K562 (cell line): Measurements from ENCODE around the gene ACTN1. TPM values are rescaled to one million over a fixed set of nuclear protein-coding genes. Genes with fewer than 3 reads are reported as not detected.

Experiments
- ARNT ChIP-seq, 2 experiments: fragments of 450-650 bp; IDR thresholded peaks; 2 replicates each; pipeline ENCODE4 v1.6.1; 2016; ENCODE audit warnings: mild to moderate bottlenecking in 1 of 2
- C11orf30 ChIP-seq: fragments of 450-650 bp; IDR thresholded peaks from 2 replicates; pipeline ENCODE4 v1.6.1; 2016; ENCODE audit warnings: low read depth, mild to moderate bottlenecking
- ETV1 ChIP-seq: fragments of 450-650 bp; conservative IDR thresholded peaks from 2 replicates; pipeline ENCODE4 v1.6.1; 2016; ENCODE audit warnings: missing genetic modification characterization, control low read depth, low read depth, missing compliant biosample characterization
- FOXM1 ChIP-seq, 2 experiments: fragments of 450-650 bp in 1 of 2; sonication (generic) in 1 of 2; formaldehyde crosslinking in 1 of 2; IDR thresholded peaks; 2 replicates each; pipeline versions ENCODE4 v1.6.1 to v1.9.0; 2017 to 2022; ENCODE audit warnings: low read depth in 2 of 2, mild to moderate bottlenecking in 2 of 2, missing genetic modification reagents in 1 of 2, moderate library complexity in 1 of 2
- HINFP ChIP-seq: fragments of 450-650 bp; conservative IDR thresholded peaks from 2 replicates; pipeline ENCODE4 v1.6.1; 2016; ENCODE audit warnings: missing genetic modification characterization, low read depth, mild to moderate bottlenecking, control low read depth, missing compliant biosample characterization
- HMGN3 ChIP-seq: IDR thresholded peaks from 2 replicates; pipeline ENCODE4 v1.6.1; 2011; ENCODE audit warnings: borderline replicate concordance, low read depth, mild to moderate bottlenecking, mixed read lengths, low read length; ENCODE audit not compliant: insufficient read length; ENCODE audit errors: extremely low read depth
- L3MBTL2 ChIP-seq: fragments of 450-650 bp; IDR thresholded peaks from 2 replicates; pipeline ENCODE4 v1.6.1; 2016; ENCODE audit warnings: mild to moderate bottlenecking, moderate library complexity
- NCOA2 ChIP-seq, 2 experiments: fragments of 450-650 bp; IDR thresholded peaks; 2 replicates each; pipeline ENCODE4 v1.6.1; 2018; ENCODE audit warnings: mild to moderate bottlenecking in 2 of 2, moderate library complexity in 1 of 2; ENCODE audit not compliant: partially characterized antibody in 2 of 2
- NCOA4 ChIP-seq: fragments of 450-650 bp; IDR thresholded peaks from 2 replicates; pipeline ENCODE4 v1.6.1; 2018; ENCODE audit warnings: mild to moderate bottlenecking; ENCODE audit not compliant: partially characterized antibody
- RAD21 ChIP-seq, 2 experiments: fragments of 250-450 bp in 1 of 2; fragments of 450-650 bp in 1 of 2; sonication (Bioruptor Pico) in 1 of 2; formaldehyde crosslinking in 1 of 2; IDR thresholded peaks in 1 of 2; conservative IDR thresholded peaks in 1 of 2; 2 replicates each; pipeline versions ENCODE4 v1.4.0 to v1.8.0; 2020 to 2022; ENCODE audit warnings: mild to moderate bottlenecking in 2 of 2, moderate library complexity in 1 of 2
- SMARCC2 ChIP-seq: fragments of 450-650 bp; IDR thresholded peaks from 2 replicates; pipeline ENCODE4 v1.6.1; 2017; ENCODE audit warnings: antibody characterized with exemption, moderate library complexity, mild to moderate bottlenecking, low read depth
- VEZF1 ChIP-seq: fragments of 200-800 bp; sonication (Bioruptor generic); IDR thresholded peaks from 2 replicates; pipeline ENCODE4 v1.6.1; 2017; ENCODE audit warnings: missing genetic modification characterization, missing compliant biosample characterization
- ZBTB17 ChIP-seq: fragments of 450-650 bp; formaldehyde crosslinking; IDR thresholded peaks from 2 replicates; pipeline ENCODE4 v1.4.0; 2020; ENCODE audit warnings: mild to moderate bottlenecking
- ZBTB9 ChIP-seq: fragments of 450-650 bp; formaldehyde crosslinking; IDR thresholded peaks from 2 replicates; pipeline ENCODE4 v1.4.0; 2020; ENCODE audit warnings: mild to moderate bottlenecking, moderate library complexity
- ZNF24 ChIP-seq: fragments of 450-650 bp; IDR thresholded peaks from 2 replicates; pipeline ENCODE4 v1.6.1; 2016
- ZNF609 ChIP-seq: sonication (generic); formaldehyde crosslinking; IDR thresholded peaks from 2 replicates; pipeline ENCODE4 v1.8.1; 2023; ENCODE audit warnings: missing genetic modification reagents, mild to moderate bottlenecking, borderline replicate concordance
- ZNF77 ChIP-seq: fragments of 250-450 bp; sonication (Bioruptor Pico); IDR thresholded peaks from 2 replicates; pipeline ENCODE4 v1.5.0; 2020
- ZNF780A ChIP-seq: fragments of 250-450 bp; sonication (Bioruptor Pico); IDR thresholded peaks from 2 replicates; pipeline ENCODE4 v1.5.0; 2021; ENCODE audit warnings: mild to moderate bottlenecking
- polyA plus RNA-seq, 8 experiments: library from polyadenylated mRNA; depleted of rRNA in 4 of 8; stranded (reverse) in 5 of 8; unstranded in 3 of 8; fragments of >200 nt; fragmentation: Nextera tagmentation in 2 of 8; fragmentation: Illumina TruSeq in 1 of 8; extraction: Ambion mirVana in 2 of 8; extraction: Trizol in 1 of 8; gene quantifications; 2 replicates each; pipeline versions ENCODE4 v1.2.1 to v1.2.3, GENCODE V29; 2011 to 2014; ENCODE audit warnings: inconsistent platforms in 1 of 8, missing spikeins in 1 of 8
- total RNA-seq, 7 experiments: library from RNA; depleted of rRNA in 6 of 7; stranded (reverse); fragments of >200 nt in 6 of 7; fragmentation: Illumina TruSeq in 2 of 7; extraction: Trizol in 2 of 7; gene quantifications; 2 replicates each; pipeline versions ENCODE4 v1.2.1 to v1.2.3, GENCODE V29; 2011 to 2021; ENCODE audit warnings: low replicate concordance in 1 of 7

Gene ACTN1
- total and polyA plus RNA-seq, 9 of the 15 experiments (the other 6 are each of a cell fraction or from before 2014, with no cell fraction given): 2.2 to 67.7 (median 34.5) TPM

- no peak for TF ChIP-seq RAD21 (CRISPR knock-in tag; conservative IDR thresholded peaks at IDR 0.05 in 1 of 2, IDR thresholded peaks at IDR 0.05 in 1 of 2)
- no peak for TF ChIP-seq ZNF780A (CRISPR knock-in tag)
- no peak for TF ChIP-seq NCOA2 (IDR thresholded peaks at IDR 0.05; ENCODE audit: partially characterized antibody in 2 of 2)
- no peak for TF ChIP-seq NCOA4
- TF ChIP-seq ZNF24: no peak
- no peak for TF ChIP-seq L3MBTL2
- TF ChIP-seq HMGN3: peak; percentile 12
- TF ChIP-seq ZBTB17 (CRISPR knock-in tag): no peak
- peak; percentile 61 for TF ChIP-seq VEZF1 (CRISPR knock-in tag)
- TF ChIP-seq ZBTB9 (CRISPR knock-in tag): 0 out of 2 replicates have a peak, but pooled peaks have one; percentile 25
- no peak for TF ChIP-seq ZNF609 (CRISPR knock-in tag)
- TF ChIP-seq C11orf30: no peak
- TF ChIP-seq SMARCC2: no peak
- no peak for TF ChIP-seq ARNT (IDR thresholded peaks at IDR 0.05)
- TF ChIP-seq FOXM1 (IDR thresholded peaks at IDR 0.05; ENCODE audit: low read depth): no peak
- no peak for TF ChIP-seq FOXM1 (CRISPR knock-in tag; IDR thresholded peaks at IDR 0.05; ENCODE audit: low read depth)
- no peak for TF ChIP-seq HINFP (tag)
- TF ChIP-seq ETV1: 0 out of 2 replicates have a peak, but pooled peaks have one; percentile 47
- no peak for TF ChIP-seq ZNF77 (CRISPR knock-in tag)
Observed at GRCh38 chr14:68977718-68978171, 1.4 kb downstream of the ACTN1 start (continued).
